HCT116 (cell line): Measurements from ENCODE around the gene NLN. TPM values are rescaled to one million over a fixed set of nuclear protein-coding genes. Genes with fewer than 3 reads are reported as not detected.

ENCODE experiments used
- ATAC-seq: fragments of 200-7000 bp; cut with Tn5 transposase; 2 replicates; pipeline ENCODE4 v1.9.1; 2020; ENCODE audit warnings: mild to moderate bottlenecking, moderate library complexity
- BruUV-seq: library from RNA; stranded (reverse); fragments of 400-500 nt; replicated peaks from 2 replicates; lab custom pipeline; 2021; lab: Mats Ljungman, UMichigan
- CTCF ChIA-PET: fragments of 300-600 bp; sonication (Branson Sonifier 250); formaldehyde crosslinking; loops from one replicate; lab custom pipeline; 2021; ENCODE audit warnings: antibody characterized with exemption; lab: Charles Lee
- POLR2A ChIA-PET: fragments of 300-600, 350-600 bp; sonication (Branson Sonifier 250); formaldehyde crosslinking; loops from one replicate; lab custom pipeline; 2021; ENCODE audit warnings: antibody characterized with exemption; lab: Charles Lee
- RAD21 ChIA-PET, 2 experiments: fragments of 300-600 bp; sonication (Branson Sonifier 250); formaldehyde crosslinking; loops; one replicate each; lab custom pipeline; 2023; ENCODE audit warnings: low total read pairs in 2 of 2; ENCODE audit not compliant: uncharacterized antibody in 2 of 2, unreplicated experiment in 2 of 2, low non-redundant PET in 1 of 2; lab: Charles Lee
- DNase-seq: peaks from one replicate; pipeline ENCODE4 v3.0.0-alpha.2; 2010; ENCODE audit warnings: low read depth, low spot score
- H2AFZ ChIP-seq: fragments of 200-600 bp; shearing (Covaris generic), sonication (generic); 2 replicates; pipeline ENCODE4 v1.6.1; 2017; ENCODE audit warnings: low read depth, mixed run types, mixed read lengths, antibody characterized with exemption, low read length; ENCODE audit not compliant: poor library complexity, severe bottlenecking
- H3K27ac ChIP-seq: 2 replicates; pipeline ENCODE4 v1.5.1; 2012; ENCODE audit warnings: low read depth, low read length
- H3K27me3 ChIP-seq: fragments of 200-600 bp; sonication (generic); 2 replicates; pipeline ENCODE4 v1.6.1; 2016; ENCODE audit warnings: mixed run types, low read length, mixed read lengths; ENCODE audit not compliant: insufficient read depth
- H3K36me3 ChIP-seq, 2 experiments: fragments of 200-500 bp in 1 of 2; fragments of 200-600 bp in 1 of 2; sonication (Bioruptor generic) in 1 of 2; sonication (generic) in 1 of 2; 2 replicates each; pipeline versions ENCODE4 v1.5.1 to v1.6.1; 2014 to 2016; ENCODE audit warnings: low read length in 2 of 2, inconsistent platforms in 1 of 2, mixed read lengths in 1 of 2, mixed run types in 1 of 2; ENCODE audit not compliant: insufficient read depth in 2 of 2, control insufficient read depth in 1 of 2
- H3K4me1 ChIP-seq, 2 experiments: fragments of 200-600 bp in 1 of 2; sonication (generic) in 1 of 2; 2 replicates each; pipeline versions ENCODE4 v1.5.1 to v1.6.1; 2012 to 2017; ENCODE audit warnings: low read length in 2 of 2, inconsistent platforms in 1 of 2, mild to moderate bottlenecking in 1 of 2, mixed read lengths in 1 of 2, mixed run types in 1 of 2, moderate library complexity in 1 of 2; ENCODE audit not compliant: insufficient read depth in 2 of 2, control insufficient read depth in 1 of 2
- H3K4me2 ChIP-seq: fragments of 200-600 bp; sonication (generic); 2 replicates; pipeline ENCODE4 v1.6.1; 2017; ENCODE audit warnings: mixed run types, low read length, mixed read lengths
- H3K4me3 ChIP-seq, 2 experiments: fragments of 200-600 bp in 1 of 2; sonication (generic) in 1 of 2; replicated peaks in 1 of 2; 2 replicates each; pipeline ENCODE4 v1.5.1; 2011 to 2016; ENCODE audit warnings: low read length in 2 of 2, control low read depth in 1 of 2, low read depth in 1 of 2, mild to moderate bottlenecking in 1 of 2, mixed read lengths in 1 of 2, mixed run types in 1 of 2
- H3K79me2 ChIP-seq: fragments of 200-600 bp; sonication (generic); 2 replicates; pipeline ENCODE4 v1.6.1; 2017; ENCODE audit warnings: mild to moderate bottlenecking, mixed run types, low read length, moderate library complexity, mixed read lengths; ENCODE audit not compliant: insufficient read depth
- H3K9ac ChIP-seq: fragments of 200-600 bp; sonication (generic); 2 replicates; pipeline ENCODE4 v1.6.1; 2016; ENCODE audit warnings: low read length, mixed read lengths
- H3K9me2 ChIP-seq: fragments of 200-600 bp; sonication (generic), shearing (Covaris generic); 2 replicates; pipeline ENCODE4 v1.6.1; 2017; ENCODE audit warnings: mixed run types, mild to moderate bottlenecking, moderate library complexity; ENCODE audit not compliant: insufficient read depth
- H3K9me3 ChIP-seq, 2 experiments: fragments of 200-500 bp in 1 of 2; fragments of 200-600 bp in 1 of 2; sonication (Bioruptor generic) in 1 of 2; sonication (generic) in 1 of 2; 2 replicates each; pipeline ENCODE4 v1.6.1; 2014 to 2017; ENCODE audit warnings: low read length in 2 of 2, mixed read lengths in 2 of 2, inconsistent platforms in 1 of 2, low read depth in 1 of 2, mild to moderate bottlenecking in 1 of 2, mixed run types in 1 of 2, moderate library complexity in 1 of 2; ENCODE audit not compliant: control insufficient read depth in 1 of 2, insufficient read depth in 1 of 2
- H4K20me1 ChIP-seq: fragments of 200-600 bp; sonication (generic), shearing (Covaris generic); 2 replicates; pipeline ENCODE4 v1.6.1; 2017; ENCODE audit warnings: mixed run types, mild to moderate bottlenecking, moderate library complexity; ENCODE audit not compliant: insufficient read depth
- ATF3 ChIP-seq: IDR thresholded peaks from 2 replicates; pipeline ENCODE4 v1.6.1; 2012
- CEBPB ChIP-seq: IDR thresholded peaks from 2 replicates; pipeline ENCODE4 v1.6.1; 2012; ENCODE audit warnings: low read depth
- EGR1 ChIP-seq: IDR thresholded peaks from 2 replicates; pipeline ENCODE4 v1.6.1; 2012; ENCODE audit warnings: low read depth
- FOSL1 ChIP-seq: IDR thresholded peaks from 2 replicates; pipeline ENCODE4 v1.6.1; 2012; ENCODE audit warnings: low read depth
- JUND ChIP-seq: IDR thresholded peaks from 2 replicates; pipeline ENCODE4 v1.6.1; 2012
- POLR2AphosphoS5 ChIP-seq: IDR thresholded peaks from 2 replicates; pipeline ENCODE4 v1.6.1; 2011; ENCODE audit warnings: mild to moderate bottlenecking, low read depth, low read length, moderate library complexity
- RAD21 ChIP-seq: IDR thresholded peaks from 2 replicates; pipeline ENCODE4 v1.6.1; 2012; ENCODE audit warnings: low read depth, mild to moderate bottlenecking
- REST ChIP-seq: IDR thresholded peaks from 2 replicates; pipeline ENCODE4 v1.6.1; 2012; ENCODE audit warnings: low read depth
- SIN3A ChIP-seq: IDR thresholded peaks from 2 replicates; pipeline ENCODE4 v1.6.1; 2012; ENCODE audit warnings: low read depth
- SP1 ChIP-seq: IDR thresholded peaks from 2 replicates; pipeline ENCODE4 v1.6.1; 2012; ENCODE audit warnings: low read depth
- SRF ChIP-seq: IDR thresholded peaks from 2 replicates; pipeline ENCODE4 v1.6.1; 2012; ENCODE audit warnings: low read depth
- TCF7L2 ChIP-seq: IDR thresholded peaks from 2 replicates; pipeline ENCODE4 v1.7.0; 2011; ENCODE audit warnings: borderline replicate concordance, inconsistent platforms; ENCODE audit not compliant: insufficient read depth, insufficient read length; ENCODE audit errors: extremely low read depth
- YY1 ChIP-seq: IDR thresholded peaks from 2 replicates; pipeline ENCODE4 v1.6.1; 2011; ENCODE audit warnings: low read length, low read depth, moderate library complexity, mild to moderate bottlenecking; ENCODE audit not compliant: insufficient replicate concordance; ENCODE audit errors: extremely low read depth
- ZBTB33 ChIP-seq: IDR thresholded peaks from 2 replicates; pipeline ENCODE4 v1.6.1; 2011; ENCODE audit warnings: mild to moderate bottlenecking, low read length, moderate library complexity; ENCODE audit not compliant: insufficient replicate concordance; ENCODE audit errors: extremely low read depth
- ZFX ChIP-seq: fragments of 450-650 bp; IDR thresholded peaks from 2 replicates; pipeline ENCODE4 v1.6.1; 2017
- intact Hi-C: fragments of 100-400 bp; cut with micrococcal nuclease; formaldehyde crosslinking; loops from 2 replicates; pipeline ENCODE4 v1.10.0; 2022
- total RNA-seq: library from RNA; stranded (reverse); gene quantifications from one replicate; pipeline ENCODE4 v1.2.1, GENCODE V29; 2021; ENCODE audit not compliant: unreplicated experiment
- TF ChIP-seq, protein P1 (sequence below): IDR thresholded peaks from 2 replicates; pipeline ENCODE4 v1.6.1; 2012

The NLN gene
- total RNA-seq, 1 experiment from 2014 or later = 67.6 TPM

GRCh38 chr5:65825408-65826328 is 103.7 kb downstream of the NLN start:
- POLR2A ChIA-PET = no interaction called here

More at GRCh38 chr5:65825408-65826328, 103.7 kb downstream of the NLN start:
- ATAC-seq = no peak
- no TSS peak for BruUV-seq
- Histone ChIP-seq H3K4me3 (no peak overlapping the region), H3K36me3 (no peaks in the 10 kb centered on the region), H3K9ac (no peak overlapping the region), H4K20me1 (no peaks in the 10 kb centered on the region), H3K4me1 (peaks cover 19 to 33% of the 10 kb centered on the region in 2 experiments), H3K79me2 (no peaks in the 10 kb centered on the region), H3K9me3 (no peaks in the 10 kb centered on the region)
- DNase-seq = no peak
- CTCF ChIA-PET = no interaction called here
- no peak for TF ChIP-seq SIN3A
- TF ChIP-seq ZFX = no peak
- no peak for TF ChIP-seq ZBTB33
- no peak for TF ChIP-seq SP1
- TF ChIP-seq EGR1 = no peak
- TF ChIP-seq FOSL1 = no peak
- TF ChIP-seq YY1 = no peak
- TF ChIP-seq CEBPB = no peak
- TF ChIP-seq RAD21 = no peak
- TF ChIP-seq, protein P1, sequence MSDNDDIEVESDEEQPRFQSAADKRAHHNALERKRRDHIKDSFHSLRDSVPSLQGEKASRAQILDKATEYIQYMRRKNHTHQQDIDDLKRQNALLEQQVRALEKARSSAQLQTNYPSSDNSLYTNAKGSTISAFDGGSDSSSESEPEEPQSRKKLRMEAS = no peak
- TF ChIP-seq ATF3 = no peak
- no peak for TF ChIP-seq REST
- no peak for TF ChIP-seq JUND
- TF ChIP-seq SRF = no peak
- TF ChIP-seq POLR2AphosphoS5 = no peak
- TF ChIP-seq TCF7L2 = no peak
- TF ChIP-seq, all 23 proteins: peak for 0
- intact Hi-C loops = no loop called here
- RAD21 ChIA-PET = no interaction called here
- Histone ChIP-seq H3K4me2 (no peak overlapping the region), H3K27me3 (no peaks in the 10 kb centered on the region), H3K27ac (no peak overlapping the region), H3K9me2 (no peaks in the 10 kb centered on the region), H2AFZ (no peak overlapping the region)
